Keratinocyte (primary cell): ENCODE data around the gene PRKAR2B. TPM values are rescaled to one million over a fixed set of nuclear protein-coding genes. Genes with fewer than 3 reads are reported as not detected.

ENCODE experiments used
- DNase-seq: peaks from one replicate; pipeline ENCODE4 v3.0.0-alpha.2; 2011; ENCODE audit warnings: low read depth, missing footprints, low spot score
- FAIRE-seq: peaks from 2 replicates; lab custom pipeline; 2011; peaks lifted over from hg19 to GRCh38; lab: Jason Lieb, UNC
- H2AFZ ChIP-seq: 2 replicates; pipeline ENCODE4 v1.6.0; 2012; ENCODE audit warnings: low read length, control low read depth, inconsistent platforms; ENCODE audit not compliant: control insufficient read depth
- H3K27ac ChIP-seq: 2 replicates; pipeline ENCODE4 v1.5.1; 2011; ENCODE audit warnings: low read length; ENCODE audit not compliant: control insufficient read depth, insufficient read depth
- H3K27me3 ChIP-seq: 3 replicates; pipeline ENCODE4 v1.6.0; 2011; ENCODE audit warnings: low read length; ENCODE audit not compliant: control insufficient read depth, insufficient read depth; ENCODE audit errors: extremely low read depth
- H3K36me3 ChIP-seq, 2 experiments: 2 replicates in 1 of 2; 3 replicates in 1 of 2; pipeline ENCODE4 v1.5.1; 2011; ENCODE audit warnings: low read length in 2 of 2, mild to moderate bottlenecking in 1 of 2; ENCODE audit not compliant: control insufficient read depth in 2 of 2, insufficient read depth in 2 of 2; ENCODE audit errors: extremely low read depth in 1 of 2
- H3K4me1 ChIP-seq: 3 replicates; pipeline ENCODE4 v1.5.1; 2011; ENCODE audit warnings: low read length; ENCODE audit not compliant: control insufficient read depth, insufficient read depth; ENCODE audit errors: extremely low read depth
- H3K4me2 ChIP-seq: 3 replicates; pipeline ENCODE4 v1.6.0; 2011; ENCODE audit warnings: low read depth, low read length; ENCODE audit not compliant: control insufficient read depth, insufficient read depth; ENCODE audit errors: extremely low read depth
- H3K4me3 ChIP-seq, 3 experiments: fragments of 200-600 bp in 1 of 3; sonication (generic) in 1 of 3; 2 replicates in 2 of 3; 3 replicates in 1 of 3; pipeline ENCODE4 v1.5.1; 2011 to 2016; ENCODE audit warnings: low read length in 3 of 3, mild to moderate bottlenecking in 3 of 3, control low read depth in 2 of 3, inconsistent platforms in 1 of 3, low read depth in 1 of 3, mixed read lengths in 1 of 3, mixed run types in 1 of 3, moderate library complexity in 1 of 3; ENCODE audit not compliant: control insufficient read depth in 2 of 3, insufficient read depth in 2 of 3; ENCODE audit errors: extremely low read depth in 1 of 3
- H3K79me2 ChIP-seq: 2 replicates; pipeline ENCODE4 v1.6.0; 2012; ENCODE audit warnings: low read length; ENCODE audit not compliant: control insufficient read depth, insufficient read depth
- H3K9ac ChIP-seq: 3 replicates; pipeline ENCODE4 v1.6.0; 2011; ENCODE audit warnings: low read length; ENCODE audit not compliant: control insufficient read depth, insufficient read depth; ENCODE audit errors: extremely low read depth
- H3K9me1 ChIP-seq: 3 replicates; pipeline ENCODE4 v1.6.0; 2011; ENCODE audit warnings: low read length; ENCODE audit not compliant: control insufficient read depth, insufficient read depth; ENCODE audit errors: extremely low read depth
- H3K9me3 ChIP-seq: 2 replicates; pipeline ENCODE4 v1.5.1; 2012; ENCODE audit warnings: low read depth, low read length; ENCODE audit not compliant: control insufficient read depth
- H4K20me1 ChIP-seq: 3 replicates; pipeline ENCODE4 v1.6.0; 2011; ENCODE audit warnings: low read length; ENCODE audit not compliant: control insufficient read depth, insufficient read depth; ENCODE audit errors: extremely low read depth
- EZH2 ChIP-seq: IDR thresholded peaks from one replicate; pipeline ENCODE4 v1.6.1; 2012; ENCODE audit warnings: inconsistent platforms, mild to moderate bottlenecking, low read length, moderate library complexity
- dilution Hi-C: fragments of 300-500 bp; cut with MboI; formaldehyde crosslinking; loops from one replicate; pipeline ENCODE4 v1.7.0; 2020; ENCODE audit warnings: low sequenced_read_pairs; ENCODE audit not compliant: extremely low pct_ligation_motif_present
- polyA plus RNA-seq, 5 experiments: library from polyadenylated mRNA; depleted of rRNA in 3 of 5; stranded (reverse) in 3 of 5; stranded (forward) in 1 of 5; unstranded in 1 of 5; fragments of >200 nt; gene quantifications; 1 replicate in 1 of 5; 2 replicates in 3 of 5; 3 replicates in 1 of 5; pipeline versions ENCODE4 v1.2.1 to v1.2.3, GENCODE V29; 2011 to 2012; ENCODE audit warnings: missing spikeins in 2 of 5, low read depth in 1 of 5, low replicate concordance in 1 of 5
- TF ChIP-seq, protein P1 (sequence below), 3 experiments: IDR thresholded peaks in 1 of 3; conservative IDR thresholded peaks in 1 of 3; optimal IDR thresholded peaks in 1 of 3; 2 replicates in 2 of 3; 3 replicates in 1 of 3; pipeline versions ENCODE3 to v1.5.1; 2011; ENCODE audit warnings: low read length in 3 of 3, mild to moderate bottlenecking in 3 of 3, moderate library complexity in 2 of 3, control low read depth in 1 of 3, inconsistent platforms in 1 of 3; ENCODE audit not compliant: insufficient read depth in 2 of 3; ENCODE audit errors: extremely low read depth in 1 of 3

PRKAR2B gene
- polyA plus RNA-seq, 1 donor (not counting 4 experiments of a cell fraction or from before 2014, with no cell fraction given): 0.01 TPM

DNA sequence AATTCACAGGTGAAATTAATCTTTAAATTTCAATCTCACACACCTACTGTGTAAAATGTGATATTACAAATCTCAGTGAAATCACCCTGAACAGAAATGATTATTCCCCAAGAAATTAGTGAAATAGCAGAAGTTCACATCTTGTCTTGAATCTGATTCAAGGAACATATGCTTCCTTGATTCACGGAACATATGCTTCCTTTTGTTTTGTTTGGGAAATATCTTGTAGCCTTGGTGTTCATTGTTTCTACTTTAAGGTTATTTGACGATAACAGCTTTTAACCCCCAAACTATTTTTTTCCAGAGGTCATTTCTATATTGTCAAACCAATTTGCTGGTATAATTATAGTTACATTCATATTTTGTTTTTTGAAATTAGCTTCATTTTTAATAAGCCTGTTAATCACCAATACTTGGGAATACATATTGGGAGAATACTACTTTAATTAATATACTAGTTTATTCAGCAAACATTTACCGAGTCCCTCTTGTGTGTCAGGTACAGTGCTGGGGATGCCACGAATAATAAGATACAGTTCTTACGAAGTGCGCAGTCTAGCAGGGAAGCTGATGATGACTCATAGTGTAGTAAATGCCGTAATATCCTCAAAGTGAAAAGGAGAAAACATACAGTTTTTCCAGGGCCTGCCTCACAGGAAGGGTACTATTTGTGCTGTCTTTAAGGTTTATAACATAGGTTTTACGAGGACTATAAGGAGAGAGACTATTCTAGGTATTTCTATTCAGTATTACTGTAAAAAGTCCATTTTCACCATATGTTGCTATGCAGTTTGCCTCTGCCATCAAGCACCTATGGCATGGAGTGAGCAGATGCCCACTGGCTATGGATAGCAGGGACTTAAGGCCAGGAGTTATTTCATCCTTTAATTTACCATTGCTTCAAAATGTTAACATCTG lies 32.5 kb downstream of the PRKAR2B start:
- H3K4me1 ChIP-seq: no peaks in the 10 kb centered on the region
- H3K4me3 ChIP-seq: no peak overlapping the region
- TF ChIP-seq, protein P1, sequence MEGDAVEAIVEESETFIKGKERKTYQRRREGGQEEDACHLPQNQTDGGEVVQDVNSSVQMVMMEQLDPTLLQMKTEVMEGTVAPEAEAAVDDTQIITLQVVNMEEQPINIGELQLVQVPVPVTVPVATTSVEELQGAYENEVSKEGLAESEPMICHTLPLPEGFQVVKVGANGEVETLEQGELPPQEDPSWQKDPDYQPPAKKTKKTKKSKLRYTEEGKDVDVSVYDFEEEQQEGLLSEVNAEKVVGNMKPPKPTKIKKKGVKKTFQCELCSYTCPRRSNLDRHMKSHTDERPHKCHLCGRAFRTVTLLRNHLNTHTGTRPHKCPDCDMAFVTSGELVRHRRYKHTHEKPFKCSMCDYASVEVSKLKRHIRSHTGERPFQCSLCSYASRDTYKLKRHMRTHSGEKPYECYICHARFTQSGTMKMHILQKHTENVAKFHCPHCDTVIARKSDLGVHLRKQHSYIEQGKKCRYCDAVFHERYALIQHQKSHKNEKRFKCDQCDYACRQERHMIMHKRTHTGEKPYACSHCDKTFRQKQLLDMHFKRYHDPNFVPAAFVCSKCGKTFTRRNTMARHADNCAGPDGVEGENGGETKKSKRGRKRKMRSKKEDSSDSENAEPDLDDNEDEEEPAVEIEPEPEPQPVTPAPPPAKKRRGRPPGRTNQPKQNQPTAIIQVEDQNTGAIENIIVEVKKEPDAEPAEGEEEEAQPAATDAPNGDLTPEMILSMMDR (optimal IDR thresholded peaks at IDR 0.05 in 1 of 3, IDR thresholded peaks at IDR 0.05 in 1 of 3, conservative IDR thresholded peaks at IDR 0.05 in 1 of 3; ENCODE audit: extremely low read depth in 1 of 3, insufficient read depth in 2 of 3, low read length in 3 of 3): no peak
- TF ChIP-seq EZH2: no peak
- H3K9ac ChIP-seq: no peak overlapping the region
- no peaks in the 10 kb centered on the region for H3K36me3 ChIP-seq
- dilution Hi-C loops: no loop called here
- H3K9me1 ChIP-seq: no peaks in the 10 kb centered on the region
- FAIRE-seq (no peak), DNase-seq (no peak)
- H2AFZ ChIP-seq: no peak overlapping the region
- no peak overlapping the region for H3K27ac ChIP-seq
- H3K27me3 ChIP-seq: no peaks in the 10 kb centered on the region
- H3K4me2 ChIP-seq: no peak overlapping the region
- no peaks in the 10 kb centered on the region for H3K79me2 ChIP-seq
- H4K20me1 ChIP-seq: no peaks in the 10 kb centered on the region
- H3K9me3 ChIP-seq: no peaks in the 10 kb centered on the region

GRCh38 chr7:107077699-107078516 lies 33.4 kb downstream of the PRKAR2B start:
- Histone ChIP-seq H4K20me1 (no peaks in the 10 kb centered on the region), H3K4me2 (no peak overlapping the region), H3K27ac (no peak overlapping the region), H3K9me3 (no peaks in the 10 kb centered on the region), H3K27me3 (no peaks in the 10 kb centered on the region), H3K4me3 (no peak overlapping the region), H3K79me2 (no peaks in the 10 kb centered on the region), H3K9me1 (no peaks in the 10 kb centered on the region), H3K4me1 (no peaks in the 10 kb centered on the region), H2AFZ (no peak overlapping the region), H3K36me3 (no peaks in the 10 kb centered on the region), H3K9ac (no peak overlapping the region)
- no peak for TF ChIP-seq EZH2
- TF ChIP-seq, protein P1 (optimal IDR thresholded peaks at IDR 0.05 in 1 of 3, IDR thresholded peaks at IDR 0.05 in 1 of 3, conservative IDR thresholded peaks at IDR 0.05 in 1 of 3; ENCODE audit: extremely low read depth in 1 of 3, insufficient read depth in 2 of 3, low read length in 3 of 3): no peak
- FAIRE-seq (no peak), DNase-seq (no peak)
- dilution Hi-C loops: no loop called here
